Activated CD4-positive, alpha-beta T cell treated with anti-CD3 and anti-CD28 coated beads for 48 hours (primary cell): Measurements from ENCODE around the gene CALM1.

Source experiments
- DNase-seq: peaks from one replicate; pipeline ENCODE4 v3.0.0-alpha.2; 2020

Gene CALM1

GRCh38 chr14:90412058-90412457 is 15.2 kb downstream of the CALM1 start:
- no peak for DNase-seq

- no peak for DNase-seq
Measured at GRCh38 chr14:90416720-90417119, 19.9 kb downstream of the CALM1 start.

- DNase-seq: no peak
Measured at GRCh38 chr14:90418053-90418452, 21.2 kb downstream of the CALM1 start.

GRCh38 chr14:90419200-90419599 is 22.4 kb downstream of the CALM1 start:
- no peak for DNase-seq

- DNase-seq: no peak
Measured at GRCh38 chr14:90421001-90421631, 24.3 kb downstream of the CALM1 start.

- DNase-seq: no peak
Measured at GRCh38 chr14:90421632-90422020, 24.8 kb downstream of the CALM1 start.

- DNase-seq: no peak
Measured at GRCh38 chr14:90423166-90423565, 26.3 kb downstream of the CALM1 start.

GRCh38 chr14:90424075-90424474 is 27.2 kb downstream of the CALM1 start:
- no peak for DNase-seq

GRCh38 chr14:90424686-90425372 is 28.0 kb downstream of the CALM1 start:
- no peak for DNase-seq

- DNase-seq: no peak
Measured at GRCh38 chr14:90425373-90425879, 28.6 kb downstream of the CALM1 start.

GRCh38 chr14:90426031-90426540 is 29.3 kb downstream of the CALM1 start:
- DNase-seq: no peak

GRCh38 chr14:90426663-90427062 is 29.8 kb downstream of the CALM1 start:
- no peak for DNase-seq

- DNase-seq: no peak
Measured at GRCh38 chr14:90427848-90428426, 31.1 kb downstream of the CALM1 start.

GRCh38 chr14:90428676-90429075 is 31.8 kb downstream of the CALM1 start:
- DNase-seq: no peak

GRCh38 chr14:90429236-90429635 is 32.4 kb downstream of the CALM1 start:
- no peak for DNase-seq

- DNase-seq: no peak
Measured at GRCh38 chr14:90429754-90430153, 32.9 kb downstream of the CALM1 start.

- no peak for DNase-seq
Measured at GRCh38 chr14:90434370-90435020, 37.7 kb downstream of the CALM1 start.

GRCh38 chr14:90438841-90439240 is 42.0 kb downstream of the CALM1 start:
- DNase-seq: no peak

- no peak for DNase-seq
Measured at GRCh38 chr14:90440021-90440451, 43.2 kb downstream of the CALM1 start.

- DNase-seq: no peak
Measured at GRCh38 chr14:90440592-90440991, 43.8 kb downstream of the CALM1 start.

GRCh38 chr14:90442388-90442787 is 45.6 kb downstream of the CALM1 start:
- no peak for DNase-seq

- DNase-seq: no peak
Measured at GRCh38 chr14:90443161-90444076, 46.6 kb downstream of the CALM1 start.
